NCI-H146 (cell line): ENCODE data around the gene COQ9.
"Not testable (repeated sequence)": the region's sequence is repeated elsewhere in the genome, so short reads cannot be mapped to it uniquely, and the experiment has no call there.

ENCODE experiments used
- DNase-seq: peaks from one replicate; lab custom pipeline; 2025; lab: John Stamatoyannopoulos, UW

COQ9 gene

GRCh38 chr16:57426356-57426755 lies 20.9 kb upstream of the COQ9 start:
- no peak for DNase-seq

DNA sequence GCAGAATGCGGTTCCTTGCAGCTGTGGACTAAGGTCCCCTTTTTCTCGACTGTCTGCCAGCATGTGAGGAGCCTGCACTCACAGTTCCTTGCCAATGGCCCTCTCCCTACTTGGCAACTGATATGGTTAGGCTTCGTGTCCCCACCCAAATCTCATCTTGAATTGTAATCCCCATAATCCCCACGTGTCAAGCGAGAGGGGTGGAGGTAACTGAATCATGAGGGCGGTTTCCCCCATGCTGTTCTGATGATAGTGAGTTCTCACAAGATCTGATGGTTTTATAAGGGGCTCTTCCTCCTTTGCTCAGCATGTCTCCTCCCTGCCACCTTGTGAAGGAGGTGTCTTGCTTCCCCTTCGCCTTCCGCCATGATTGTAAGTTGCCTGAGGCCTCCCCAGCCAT lies 20.0 kb upstream of the COQ9 start:
- DNase-seq: no peak

- DNase-seq: no peak
These were observed 19.5 kb upstream of the COQ9 start for GRCh38 chr16:57427824-57428223.

DNA sequence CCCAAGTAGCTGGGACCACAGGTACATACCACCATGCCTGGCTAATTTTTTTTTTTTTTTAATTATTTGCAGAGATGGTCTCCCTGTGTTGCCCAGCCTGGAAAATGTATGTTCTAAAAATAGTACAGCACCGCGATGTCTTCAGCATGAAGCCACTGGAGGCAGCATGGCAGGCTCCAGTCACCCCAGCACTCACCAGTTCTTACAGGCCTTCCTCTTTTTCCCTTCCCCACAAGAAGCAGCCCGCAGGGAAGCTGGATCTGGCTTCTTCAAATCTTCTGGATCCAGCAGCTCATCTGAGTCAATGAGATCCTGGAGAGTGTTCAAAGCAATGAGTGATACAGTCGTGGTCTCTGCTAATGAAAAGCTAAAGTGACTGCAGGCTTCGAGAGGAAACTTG lies 16.3 kb upstream of the COQ9 start:
- DNase-seq: no peak

DNA sequence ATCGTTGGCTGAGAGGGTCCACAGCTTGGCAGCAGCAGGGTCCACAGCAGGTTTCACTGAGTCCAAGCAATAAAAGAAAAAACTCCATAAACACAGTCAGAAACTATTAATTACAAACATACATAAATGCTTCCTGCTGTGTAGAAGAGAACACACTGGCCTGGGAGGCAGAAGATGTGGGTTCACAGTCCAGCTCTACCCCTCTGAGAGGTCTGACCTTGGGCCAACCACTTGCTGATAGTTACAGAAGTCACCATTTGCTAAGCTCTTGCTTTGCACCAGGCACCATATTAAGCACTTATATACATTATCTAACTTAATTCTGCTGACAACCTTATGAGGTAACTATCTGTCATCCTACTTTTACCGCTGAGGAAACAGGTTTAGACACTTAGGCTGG lies 14.8 kb upstream of the COQ9 start:
- no peak for DNase-seq

- no peak for DNase-seq
These were observed 14.3 kb upstream of the COQ9 start for GRCh38 chr16:57432989-57433388.

- no peak for DNase-seq
These were observed 13.3 kb upstream of the COQ9 start for GRCh38 chr16:57434003-57434402.

DNA sequence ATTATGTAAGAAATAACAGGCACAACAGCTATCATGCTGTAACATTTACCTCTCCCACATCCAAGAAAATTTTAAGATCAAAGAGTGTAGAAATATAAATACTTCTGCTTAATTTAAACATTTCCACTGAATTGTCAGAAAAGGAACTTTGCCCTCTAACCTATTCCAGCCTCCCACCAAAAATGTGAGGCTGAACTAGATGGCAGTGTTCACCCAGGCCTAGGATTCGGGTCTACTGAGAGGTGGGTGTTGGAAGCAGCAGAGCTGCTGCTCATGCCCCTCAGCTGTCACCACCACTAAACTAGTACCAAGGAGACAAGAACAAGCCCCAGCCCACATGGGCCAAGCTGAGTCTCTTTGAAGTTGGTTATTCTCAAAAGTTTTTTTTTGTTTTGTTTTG lies 11.4 kb upstream of the COQ9 start:
- no peak for DNase-seq

DNA sequence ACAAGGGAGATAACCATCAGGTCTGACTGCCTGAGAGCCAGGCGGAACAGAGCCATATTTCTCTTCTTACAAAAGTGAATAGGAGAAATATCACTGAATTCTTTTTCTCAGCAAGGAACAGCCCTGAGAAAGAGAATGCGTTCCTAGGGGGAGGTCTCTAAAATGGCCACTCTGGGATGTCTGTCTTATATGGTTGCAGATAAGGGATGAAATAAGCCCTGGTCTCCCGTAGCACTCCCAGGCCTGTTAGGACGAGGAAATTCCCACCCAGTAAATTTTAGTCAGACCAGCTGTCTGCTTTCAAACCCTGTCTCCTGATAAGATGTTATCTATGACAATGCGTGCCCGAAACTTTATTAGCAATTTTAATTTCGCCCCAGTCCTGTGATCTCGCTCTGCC lies 7.3 kb upstream of the COQ9 start:
- DNase-seq: not testable (repeated sequence)

GRCh38 chr16:57440551-57440950 lies 6.7 kb upstream of the COQ9 start:
- DNase-seq: not testable (repeated sequence)

- no peak for DNase-seq
These were observed 2.6 kb upstream of the COQ9 start for GRCh38 chr16:57444711-57445110.

GRCh38 chr16:57445510-57445909 lies 1.8 kb upstream of the COQ9 start:
- no peak for DNase-seq

DNA sequence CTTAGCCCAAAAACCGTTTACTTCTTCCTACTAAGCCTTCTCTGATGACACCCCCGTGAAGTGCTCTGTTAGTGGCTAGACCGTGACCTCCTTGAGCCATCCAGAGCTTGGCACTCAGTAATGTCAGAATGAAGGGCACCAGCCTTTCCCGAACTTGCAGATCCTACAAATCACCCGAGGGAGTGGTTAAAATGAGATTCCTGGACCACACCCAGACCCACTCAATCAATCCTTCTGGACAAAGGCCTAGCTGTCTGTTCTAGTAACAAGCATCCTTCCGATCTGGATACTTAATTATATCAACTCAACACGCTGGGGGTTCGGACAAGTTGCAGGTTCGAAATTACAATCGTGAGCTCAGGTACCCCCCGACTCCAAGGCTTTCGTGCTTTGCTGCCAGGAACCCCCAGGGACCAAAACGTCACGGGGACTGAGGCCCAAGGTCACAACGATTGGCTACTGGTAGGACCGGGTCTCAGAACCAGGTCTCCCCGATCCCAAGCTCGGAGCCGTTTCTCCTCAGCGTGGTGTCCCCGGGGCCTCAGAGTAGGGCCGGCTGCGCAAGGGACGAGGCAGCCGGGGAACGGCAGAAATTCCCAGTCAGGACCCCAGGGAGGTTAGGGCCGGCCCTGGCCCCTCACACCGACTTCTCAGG lies 621 bp upstream of the COQ9 start:
- DNase-seq: peak; percentile 51

- no peak for DNase-seq
These were observed 4.7 kb downstream of the COQ9 start for GRCh38 chr16:57452021-57452420.

- peak; percentile 69 for DNase-seq
These were observed 15.1 kb downstream of the COQ9 start, which contains the start of gene POLR2C for GRCh38 chr16:57462209-57462977. POLR2C (plus strand) TSS chr16:57462679; CDS start chr16:57462725, 46 bp downstream.

GRCh38 chr16:57462978-57463362 lies 15.7 kb downstream of the COQ9 start:
- DNase-seq: no peak

DNA sequence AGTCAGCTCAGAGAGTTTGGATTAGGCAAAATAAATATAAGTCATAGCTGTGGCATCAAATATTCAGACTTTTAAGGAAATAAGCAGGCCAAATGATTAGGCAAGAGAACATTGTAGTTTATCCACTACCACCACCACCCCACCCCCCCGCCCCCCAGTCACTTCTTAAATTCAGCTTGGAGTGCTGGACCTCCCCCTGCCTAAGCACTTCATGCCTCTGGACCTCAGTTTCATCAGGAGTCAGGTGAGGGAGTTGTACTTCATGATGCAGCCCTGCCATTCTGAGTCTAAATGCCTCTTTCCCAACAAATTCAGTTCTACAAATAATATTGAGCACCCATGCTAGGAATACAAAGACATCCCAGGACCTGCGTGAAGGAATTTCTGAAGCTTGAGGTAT lies 17.2 kb downstream of the COQ9 start:
- DNase-seq: no peak

DNA sequence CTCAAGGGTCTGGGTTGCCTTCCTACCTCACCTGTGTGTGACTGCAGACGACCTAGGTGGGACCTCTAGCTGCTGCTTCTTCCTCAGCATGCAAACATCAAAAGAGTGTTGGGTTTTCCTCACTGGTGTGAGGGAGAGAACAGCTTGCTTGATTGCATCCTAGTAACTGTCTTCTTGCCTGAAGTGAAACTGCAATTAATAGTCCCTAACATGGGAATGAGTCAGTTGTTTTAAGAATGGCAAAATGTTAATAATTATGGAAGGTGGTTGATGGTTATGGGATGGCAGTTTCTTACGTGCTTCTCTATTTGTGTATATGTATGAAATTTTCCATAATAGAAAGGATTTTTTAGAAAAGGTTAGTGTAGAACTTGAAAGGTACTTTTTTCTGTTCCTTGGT lies 21.1 kb downstream of the COQ9 start:
- no peak for DNase-seq

GRCh38 chr16:57469046-57469445 lies 21.8 kb downstream of the COQ9 start:
- DNase-seq: no peak

DNA sequence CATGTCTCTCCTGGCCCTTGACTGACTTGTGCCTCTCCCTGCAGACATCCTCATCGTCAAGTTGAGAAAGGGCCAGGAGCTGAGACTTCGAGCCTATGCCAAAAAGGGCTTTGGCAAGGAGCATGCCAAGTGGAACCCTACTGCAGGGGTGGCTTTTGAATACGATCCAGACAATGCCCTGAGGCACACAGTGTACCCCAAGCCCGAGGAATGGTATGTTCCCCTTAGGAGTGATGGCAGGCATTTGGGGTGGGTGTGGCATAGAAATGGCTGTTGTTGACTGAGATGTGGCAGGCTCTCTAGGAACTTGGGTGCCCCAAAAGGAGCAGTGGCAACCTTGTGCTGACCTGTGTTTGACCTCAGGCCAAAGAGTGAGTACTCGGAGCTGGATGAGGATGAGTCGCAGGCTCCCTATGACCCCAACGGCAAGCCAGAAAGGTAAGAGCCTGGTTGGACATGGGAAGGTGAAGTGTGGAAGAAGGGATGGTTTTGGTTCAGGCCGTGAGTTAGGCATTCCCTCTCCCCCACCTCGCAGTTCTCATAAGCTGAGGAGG lies 22.7 kb downstream of the COQ9 start:
- DNase-seq: no peak

GRCh38 chr16:57470711-57471110 lies 23.4 kb downstream of the COQ9 start:
- DNase-seq: no peak

DNA sequence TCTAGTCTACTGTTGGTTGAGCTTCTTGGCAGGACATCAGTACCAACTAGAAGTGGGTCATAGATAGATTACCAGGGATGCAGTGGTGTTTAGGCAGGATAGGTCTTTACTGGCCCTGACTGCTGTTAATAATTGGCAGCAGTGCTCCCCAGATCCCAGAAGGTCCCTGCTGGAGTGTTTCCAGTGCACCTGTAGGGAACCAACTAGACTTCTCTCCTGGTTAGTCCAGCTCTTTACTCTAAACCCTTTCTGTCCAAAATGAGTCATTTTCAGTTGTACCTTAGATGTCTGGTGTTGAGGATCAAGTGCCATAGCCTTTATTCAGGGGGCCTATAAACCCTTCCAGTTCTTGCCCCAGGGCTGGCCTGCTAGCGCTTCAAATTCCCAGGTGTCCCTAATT lies 23.9 kb downstream of the COQ9 start:
- DNase-seq: no peak

DNA sequence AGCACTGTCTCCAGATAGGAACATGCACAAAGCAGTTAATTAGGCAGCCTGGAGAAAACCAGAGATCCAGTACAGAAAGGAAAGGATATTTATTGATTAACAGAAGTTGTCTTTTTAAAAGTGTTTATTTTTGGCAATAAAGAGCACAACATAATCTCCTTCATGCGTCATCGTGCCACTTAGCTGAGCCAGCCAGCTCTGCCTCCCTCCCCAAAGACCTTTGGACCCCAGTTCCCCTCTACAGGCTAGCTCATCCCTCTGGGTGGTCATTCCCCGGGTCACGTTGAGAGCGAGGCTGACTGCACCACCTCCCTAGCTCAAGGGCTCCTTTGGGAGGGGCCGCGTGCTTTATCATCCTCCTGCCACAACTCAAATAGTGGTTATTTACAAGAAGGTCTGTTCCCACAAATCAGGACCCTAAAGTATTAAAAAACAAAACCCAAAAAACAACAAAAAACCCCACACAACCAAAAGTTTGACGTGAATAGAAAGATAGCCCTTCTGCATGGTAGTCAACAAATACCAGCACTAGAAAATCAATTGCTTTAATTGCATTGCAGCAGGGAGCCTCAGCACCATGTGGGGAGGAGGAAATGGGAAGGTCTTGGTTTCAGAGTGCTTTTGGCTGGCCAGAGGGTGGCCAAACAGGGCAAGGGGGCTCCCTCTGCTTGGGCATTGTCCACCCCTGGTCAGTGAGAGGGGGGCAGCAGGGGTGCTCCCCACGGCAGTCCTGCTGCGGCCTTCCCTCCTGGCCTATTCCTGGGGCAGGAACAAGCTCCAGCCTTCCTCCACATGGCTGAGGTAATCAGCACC lies 24.8 kb downstream of the COQ9 start:
- DNase-seq: peak; percentile 38
